ENCODE measurements around the gene PPP1R13B.

PPP1R13B gene

GRCh38 chr14:103773521-103773920, 73.9 kb downstream of the PPP1R13B start:
- ChIA-PET CTCF (no interaction called here), POLR2A (ENCODE audit: low non-redundant PET) (no interaction called here)
- no peak overlapping the region for H3K27ac ChIP-seq
- TF ChIP-seq CTCF (conservative IDR thresholded peaks at IDR 0.05; ENCODE audit: low read depth): no peak
- no peak for DNase-seq (ENCODE audit: low spot score)

GRCh38 chr14:103772078-103772712, 75.2 kb downstream of the PPP1R13B start:
- TF ChIP-seq CTCF (conservative IDR thresholded peaks at IDR 0.05; ENCODE audit: low read depth): no peak
- DNase-seq (ENCODE audit: low spot score): no peak
- H3K27ac ChIP-seq: no peak overlapping the region
- ChIA-PET POLR2A (ENCODE audit: low non-redundant PET) (no interaction called here), CTCF (no interaction called here)

GRCh38 chr14:103770902-103771301, 76.5 kb downstream of the PPP1R13B start:
- ChIA-PET CTCF (no interaction called here), POLR2A (ENCODE audit: low non-redundant PET) (interaction anchor here (0.6 kb wide), 1 partner anchor 40 kb away, joined by 5 read pairs; no protein-coding TSS in a partner anchor)
- TF ChIP-seq CTCF (conservative IDR thresholded peaks at IDR 0.05; ENCODE audit: low read depth): no peak
- H3K27ac ChIP-seq: no peak overlapping the region
- no peak for DNase-seq (ENCODE audit: low spot score)

- no peak overlapping the region for H3K27ac ChIP-seq
- DNase-seq (ENCODE audit: low spot score): no peak
- TF ChIP-seq CTCF (conservative IDR thresholded peaks at IDR 0.05; ENCODE audit: low read depth): no peak
- ChIA-PET POLR2A (ENCODE audit: low non-redundant PET) (no interaction called here), CTCF (interaction anchor here (0.6 kb wide), 1 partner anchor 1716 kb away, joined by 3 read pairs; no protein-coding TSS in a partner anchor)
Measured at GRCh38 chr14:103770500-103770899, 76.9 kb downstream of the PPP1R13B start.

DNA sequence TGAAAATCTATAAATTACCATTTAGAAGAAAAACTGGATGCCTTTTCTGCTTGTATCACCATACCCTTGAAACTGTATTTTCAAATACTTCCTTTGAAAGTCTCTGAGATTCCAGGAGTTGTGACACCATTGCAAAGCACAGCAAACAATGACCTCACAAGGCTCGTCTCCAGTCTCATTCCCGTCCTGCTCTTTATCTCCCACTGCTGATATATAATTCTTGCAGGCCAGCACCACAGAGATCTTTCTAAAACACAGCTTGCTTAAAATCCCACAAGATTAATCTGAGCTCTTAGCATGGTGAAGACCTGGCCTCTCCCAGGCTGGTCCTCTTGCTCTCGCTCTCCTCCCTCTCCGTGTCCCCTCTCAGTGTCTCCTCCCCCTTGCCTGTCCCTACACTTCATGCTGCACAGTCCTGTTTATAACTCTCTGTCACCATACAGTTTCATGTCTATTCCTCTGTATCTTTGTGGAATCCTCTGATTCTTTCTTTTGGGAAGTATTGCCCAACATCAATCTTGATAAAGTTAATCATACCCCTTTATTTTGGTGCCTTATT, 80.0 kb downstream of the PPP1R13B start:
- no peak overlapping the region for H3K27ac ChIP-seq
- DNase-seq (ENCODE audit: low spot score): no peak
- CTCF ChIA-PET: interaction anchor here (0.6 to 0.7 kb wide), 2 partner anchors 215 to 288 kb away, joined by 3 to 5 read pairs; no protein-coding TSS in a partner anchor
- TF ChIP-seq CTCF (conservative IDR thresholded peaks at IDR 0.05; ENCODE audit: low read depth): no peak
- POLR2A ChIA-PET (ENCODE audit: low non-redundant PET): no interaction called here

DNA sequence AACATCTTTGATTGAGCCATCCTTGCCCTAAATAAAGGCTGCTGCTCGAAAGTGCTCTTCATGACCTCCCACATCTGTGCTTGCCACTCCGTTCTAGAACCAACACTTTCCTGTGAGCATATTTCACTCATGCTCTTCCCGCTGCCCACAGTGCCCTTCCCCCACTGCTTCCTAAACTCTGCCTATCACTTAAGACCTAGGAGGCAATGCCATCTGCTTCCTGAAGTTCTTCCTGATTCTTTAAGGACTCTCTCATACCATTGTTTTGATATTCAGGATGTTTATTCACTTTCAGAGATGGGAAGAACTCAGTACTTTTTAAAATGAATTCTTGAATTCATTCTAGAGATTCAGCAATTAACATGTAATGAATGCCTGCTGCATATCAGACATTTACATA, 81.8 kb downstream of the PPP1R13B start:
- no peak overlapping the region for H3K27ac ChIP-seq
- no peak for TF ChIP-seq CTCF (conservative IDR thresholded peaks at IDR 0.05; ENCODE audit: low read depth)
- DNase-seq (ENCODE audit: low spot score): no peak
- ChIA-PET POLR2A (ENCODE audit: low non-redundant PET) (no interaction called here), CTCF (no interaction called here)
